GM10266 (cell line): ENCODE data around the gene MXD1.
A peak's percentile ranks its signal among the peaks of the same experiment; 100 is the strongest.
"Not testable (repeated sequence)": the region's sequence is repeated elsewhere in the genome, so short reads cannot be mapped to it uniquely, and the experiment has no call there.

ENCODE experiments used
- DNase-seq: peaks from one replicate; pipeline ENCODE4 v3.0.0; 2012; ENCODE audit errors: extremely low spot score
- CTCF ChIP-seq: IDR thresholded peaks from 2 replicates; pipeline ENCODE4 v1.5.1; 2012; ENCODE audit warnings: mild to moderate bottlenecking, low read depth; ENCODE audit not compliant: control insufficient read depth, insufficient read depth; ENCODE audit errors: missing control alignments

Gene MXD1

GRCh38 chr2:69914950-69915945 lies at the start of gene MXD1:
TSS of gene MXD1 (plus strand) at chr2:69915109. CDS start at chr2:69915331, 222 bp downstream.
- no peak for TF ChIP-seq CTCF
- DNase-seq = no peak

GRCh38 chr2:69888451-69888850 lies 26.5 kb upstream of the MXD1 start:
- no peak for DNase-seq
- no peak for TF ChIP-seq CTCF

- TF ChIP-seq CTCF = no peak
These were observed 25.6 kb upstream of the MXD1 start for GRCh38 chr2:69889302-69889701.

GRCh38 chr2:69890881-69891280 lies 24.0 kb upstream of the MXD1 start:
- no peak for DNase-seq
- TF ChIP-seq CTCF = no peak

More at GRCh38 chr2:69889302-69889701, 25.6 kb upstream of the MXD1 start:
- no peak for DNase-seq

- not testable (repeated sequence) for DNase-seq
These were observed 22.0 kb upstream of the MXD1 start for GRCh38 chr2:69892838-69893424.

GRCh38 chr2:69893684-69894551 lies 21.0 kb upstream of the MXD1 start, which contains the start of gene SNRNP27:
TSS of gene SNRNP27 (plus strand) at chr2:69893956. CDS start at chr2:69893985, 29 bp downstream.
- no peak for TF ChIP-seq CTCF
- DNase-seq = peak; percentile 71

GRCh38 chr2:69894737-69895136 lies 20.2 kb upstream of the MXD1 start:
- not testable (repeated sequence) for DNase-seq
